Dermis microvascular lymphatic vessel endothelial cell (primary cell): ENCODE data around the gene IL1RL2. TPM values are rescaled to one million over a fixed set of nuclear protein-coding genes. Genes with fewer than 3 reads are reported as not detected.

Experiments used
- DNase-seq, 2 donors: peaks; one replicate each; pipeline versions ENCODE4 v3.0.0 to v3.0.0-alpha.2; 2010; ENCODE audit warnings: low read depth in 2 of 2
- total RNA-seq: library from RNA; depleted of rRNA; stranded (reverse); fragments of >200 nt; gene quantifications from 2 replicates; pipeline ENCODE4 v1.2.1, GENCODE V29; 2014

The IL1RL2 gene
- total RNA-seq: 0.13 and 0.25 TPM in 2 replicates

- DNase-seq: no peak
Observed at GRCh38 chr2:102186791-102187495, at the start of gene IL1RL2. TSS of gene IL1RL2 (plus strand) at chr2:102187023. CDS start at chr2:102187868, 845 bp downstream.

GRCh38 chr2:102137138-102137537 lies 49.7 kb upstream of the IL1RL2 start:
- no peak for DNase-seq

- DNase-seq: no peak
Observed at GRCh38 chr2:102138331-102138730, 48.5 kb upstream of the IL1RL2 start.

- no peak for DNase-seq
Observed at GRCh38 chr2:102139851-102140250, 47.0 kb upstream of the IL1RL2 start.

- DNase-seq: no peak
Observed at GRCh38 chr2:102140377-102140776, 46.4 kb upstream of the IL1RL2 start.

GRCh38 chr2:102141011-102141943 lies 45.5 kb upstream of the IL1RL2 start:
- no peak for DNase-seq

- peak; percentile 60 to 74 for DNase-seq
Observed at GRCh38 chr2:102141970-102142828, 44.6 kb upstream of the IL1RL2 start, which contains the start of gene IL1R1. TSS of gene IL1R1 (plus strand) at chr2:102142746. CDS start at chr2:102157725, 14,979 bp downstream.

GRCh38 chr2:102142829-102143449 lies 43.9 kb upstream of the IL1RL2 start:
- peak in 1 of 2 donors; percentile 17 for DNase-seq

- no peak for DNase-seq
Observed at GRCh38 chr2:102143450-102143985, 43.3 kb upstream of the IL1RL2 start.

- DNase-seq: peak in 1 of 2 donors; percentile 19
Observed at GRCh38 chr2:102144128-102144527, 42.7 kb upstream of the IL1RL2 start.

GRCh38 chr2:102145107-102145506 lies 41.7 kb upstream of the IL1RL2 start:
- DNase-seq: no peak

- no peak for DNase-seq
Observed at GRCh38 chr2:102145934-102146333, 40.9 kb upstream of the IL1RL2 start.

- DNase-seq: no peak
Observed at GRCh38 chr2:102147935-102148334, 38.9 kb upstream of the IL1RL2 start.

- no peak for DNase-seq
Observed at GRCh38 chr2:102149243-102149642, 37.6 kb upstream of the IL1RL2 start.

GRCh38 chr2:102149644-102150455 lies 37.0 kb upstream of the IL1RL2 start:
- DNase-seq: no peak

GRCh38 chr2:102154364-102154763 lies 32.5 kb upstream of the IL1RL2 start:
- no peak for DNase-seq

GRCh38 chr2:102154946-102155702 lies 31.7 kb upstream of the IL1RL2 start:
- no peak for DNase-seq

GRCh38 chr2:102155703-102156515 lies 30.9 kb upstream of the IL1RL2 start:
- no peak for DNase-seq
